Measurements from ENCODE around the gene REM2. TPM values are rescaled to one million over a fixed set of nuclear protein-coding genes. Genes with fewer than 3 reads are reported as not detected.
A peak's percentile ranks its signal among the peaks of the same experiment; 100 is the strongest.
"Not testable (repeated sequence)": the region's sequence is repeated elsewhere in the genome, so short reads cannot be mapped to it uniquely, and the experiment has no call there.

Gene REM2
- total and polyA plus RNA-seq, 4 experiments from 2014 or later: 0.55 to 4.6 (median 2.9) TPM

GRCh38 chr14:22854963-22855724 lies 27.9 kb upstream of the REM2 start:
- Mint-ChIP-seq H3K4me1 (peaks cover 12 to 29% (median 20%) of the 10 kb centered on the region in 4 donors), H3K36me3 (no peaks in the 10 kb centered on the region), H3K9me3 (peaks cover 0 to 2% (median 0%) of the 10 kb centered on the region in 8 donors), H3K27me3 (peaks cover 6 to 9% of the 10 kb centered on the region in 2 donors), H3K4me3 (peak overlapping the region in 1 of 8 donors; percentile 20), H3K27ac (no peak overlapping the region)
- no peaks in the 10 kb centered on the region for H3K36me3 ChIP-seq (ENCODE audit: insufficient read depth, low read length)
- H3K27me3 ChIP-seq (ENCODE audit: insufficient read depth, low read length): no peaks in the 10 kb centered on the region
- no peaks in the 10 kb centered on the region for H3K9me3 ChIP-seq (ENCODE audit: control insufficient read depth in 1 of 2, low read length in 2 of 2)
- intact Hi-C loops (cut with micrococcal nuclease): loop anchor here (5.0 kb wide), 1 partner anchor 653 kb away; no protein-coding TSS in a partner anchor
- peaks cover 24% of the 10 kb centered on the region for H3K4me1 ChIP-seq (ENCODE audit: insufficient read depth, low read length)
- ChIA-PET POLR2A (ENCODE audit: partially characterized antibody) (interaction anchor here (0.6 to 4.1 kb wide), 7 partner anchors 7 to 558 kb away, joined by 3 to 20 read pairs (median 4); partner anchors contain the start of gene LRP10), CTCF (ENCODE audit: partially characterized antibody) (interaction anchor here (0.6 to 19.6 kb wide), 26 partner anchors 9 to 1030 kb away, joined by 3 to 403 read pairs (median 4); partner anchors contain the start of genes DAD1, LRP10, MRPL52 and RBM23)
- H3K27ac ChIP-seq (ENCODE audit: low read depth, low read length): no peak overlapping the region
- no peak overlapping the region for H3K4me3 ChIP-seq (ENCODE audit: low read length in 2 of 2)
- DNase-seq: peak in 1 of 5 donors; percentile 18

GRCh38 chr14:22856428-22856827 lies 26.6 kb upstream of the REM2 start:
- Histone ChIP-seq H3K9me3 (ENCODE audit: control insufficient read depth in 1 of 2, low read length in 2 of 2) (no peaks in the 10 kb centered on the region), H3K36me3 (ENCODE audit: insufficient read depth, low read length) (no peaks in the 10 kb centered on the region), H3K4me1 (ENCODE audit: insufficient read depth, low read length) (peaks cover 24% of the 10 kb centered on the region), H3K4me3 (ENCODE audit: low read length in 2 of 2) (no peak overlapping the region), H3K27ac (ENCODE audit: low read depth, low read length) (no peak overlapping the region), H3K27me3 (ENCODE audit: insufficient read depth, low read length) (no peaks in the 10 kb centered on the region)
- Mint-ChIP-seq H3K4me1 (peaks cover 12 to 29% (median 20%) of the 10 kb centered on the region in 4 donors), H3K4me3 (no peak overlapping the region), H3K27me3 (peaks cover 7 to 9% of the 10 kb centered on the region in 2 donors), H3K36me3 (no peaks in the 10 kb centered on the region), H3K27ac (no peak overlapping the region), H3K9me3 (peaks cover 0 to 2% (median 0%) of the 10 kb centered on the region in 8 donors)
- ChIA-PET CTCF (ENCODE audit: partially characterized antibody) (interaction anchor here (1.3 to 19.6 kb wide), 6 partner anchors 16 to 853 kb away, joined by 3 to 403 read pairs (median 54); partner anchors contain the start of genes LRP10 and MRPL52), POLR2A (ENCODE audit: partially characterized antibody) (no interaction called here)
- intact Hi-C loops (cut with micrococcal nuclease): no loop called here
- DNase-seq: no peak

DNA sequence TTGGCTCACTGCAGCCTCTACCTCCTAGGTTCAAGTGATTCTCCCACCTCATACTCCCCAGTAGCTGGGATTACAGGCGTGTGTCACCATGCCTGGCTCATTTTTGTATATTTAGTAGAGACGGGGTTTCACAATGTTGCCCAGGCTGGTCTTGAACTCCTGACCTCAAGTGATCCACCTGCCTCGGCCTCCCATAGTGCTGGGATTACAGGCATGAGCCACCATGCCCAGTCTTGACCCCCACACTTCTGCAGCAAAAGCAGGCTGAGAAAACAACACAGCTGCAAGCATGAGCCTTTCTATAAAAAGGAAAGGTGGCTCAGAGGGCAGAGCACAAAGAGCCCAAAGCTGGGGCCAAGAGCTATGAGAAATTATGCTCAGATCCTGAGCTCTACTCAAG lies 22.6 kb upstream of the REM2 start:
- DNase-seq; H3K9me3 Mint-ChIP-seq; H3K27ac ChIP-seq (ENCODE audit: low read depth, low read length); H3K4me3 ChIP-seq (ENCODE audit: low read length in 2 of 2); H3K9me3 ChIP-seq (ENCODE audit: control insufficient read depth in 1 of 2, low read length in 2 of 2); H3K4me3 Mint-ChIP-seq; H3K36me3 Mint-ChIP-seq; intact Hi-C loops (cut with micrococcal nuclease); H3K36me3 ChIP-seq (ENCODE audit: insufficient read depth, low read length); H3K27me3 ChIP-seq (ENCODE audit: insufficient read depth, low read length); H3K27me3 Mint-ChIP-seq; H3K27ac Mint-ChIP-seq: not testable (repeated sequence)
- peaks cover 16% of the 10 kb centered on the region for H3K4me1 ChIP-seq (ENCODE audit: insufficient read depth, low read length)
- POLR2A ChIA-PET (ENCODE audit: partially characterized antibody): interaction anchor here (3.7 kb wide), 1 partner anchor 11 kb away, joined by 22 read pairs; the partner anchor contains the start of gene LRP10
- peaks cover 13 to 30% (median 19%) of the 10 kb centered on the region in 4 donors for H3K4me1 Mint-ChIP-seq
- CTCF ChIA-PET (ENCODE audit: partially characterized antibody): interaction anchor here (1.3 to 19.6 kb wide), 10 partner anchors 7 to 304 kb away, joined by 3 to 403 read pairs (median 8); partner anchors contain the start of genes LRP10 and MRPL52

DNA sequence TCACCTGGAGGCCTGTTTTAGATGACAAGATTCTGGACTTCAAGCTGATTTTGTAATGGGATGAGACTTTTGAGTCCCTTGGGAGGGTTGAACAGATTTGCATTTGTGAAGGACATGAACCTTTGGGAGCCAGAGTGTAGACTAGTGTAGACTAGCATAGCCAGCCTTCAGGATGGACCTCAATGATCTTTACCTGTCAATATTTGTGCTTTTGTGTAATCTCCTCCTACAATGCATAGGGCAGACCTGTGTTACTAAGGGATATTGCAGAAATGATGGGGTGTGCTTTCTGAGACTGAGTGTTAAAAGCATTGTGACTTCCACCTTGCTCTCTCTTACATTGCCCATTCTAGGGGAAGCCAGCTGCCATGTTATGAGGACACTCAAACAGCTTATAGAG lies 21.4 kb upstream of the REM2 start:
- Histone ChIP-seq H3K27ac (ENCODE audit: low read depth, low read length) (no peak overlapping the region), H3K9me3 (ENCODE audit: control insufficient read depth in 1 of 2, low read length in 2 of 2) (no peaks in the 10 kb centered on the region), H3K4me3 (ENCODE audit: low read length in 2 of 2) (no peak overlapping the region), H3K27me3 (ENCODE audit: insufficient read depth, low read length) (no peaks in the 10 kb centered on the region), H3K4me1 (ENCODE audit: insufficient read depth, low read length) (peaks cover 19% of the 10 kb centered on the region), H3K36me3 (ENCODE audit: insufficient read depth, low read length) (no peaks in the 10 kb centered on the region)
- CTCF ChIA-PET (ENCODE audit: partially characterized antibody): interaction anchor here (1.0 to 19.6 kb wide), 10 partner anchors 8 to 303 kb away, joined by 3 to 403 read pairs (median 5); partner anchors contain the start of genes LRP10, MRPL52 and RBM23
- POLR2A ChIA-PET (ENCODE audit: partially characterized antibody): interaction anchor here (0.5 to 1.8 kb wide), 4 partner anchors 10 to 290 kb away, joined by 3 to 13 read pairs (median 4); partner anchors contain the start of gene LRP10
- intact Hi-C loops (cut with micrococcal nuclease): no loop called here
- peaks cover 2 to 3% of the 10 kb centered on the region in 2 donors for H3K27me3 Mint-ChIP-seq
- peaks cover 0 to 2% (median 0%) of the 10 kb centered on the region in 8 donors for H3K9me3 Mint-ChIP-seq
- H3K36me3 Mint-ChIP-seq: no peaks in the 10 kb centered on the region
- H3K4me1 Mint-ChIP-seq: peaks cover 13 to 36% (median 21%) of the 10 kb centered on the region in 4 donors
- DNase-seq: no peak
- peak overlapping the region in 1 of 7 donors; percentile 59 for H3K27ac Mint-ChIP-seq
- H3K4me3 Mint-ChIP-seq: no peak overlapping the region

GRCh38 chr14:22864979-22865378 lies 18.0 kb upstream of the REM2 start:
- POLR2A ChIA-PET (ENCODE audit: partially characterized antibody): no interaction called here
- no peaks in the 10 kb centered on the region for H3K36me3 Mint-ChIP-seq
- Histone ChIP-seq H3K27me3 (ENCODE audit: insufficient read depth, low read length) (no peaks in the 10 kb centered on the region), H3K9me3 (ENCODE audit: control insufficient read depth in 1 of 2, low read length in 2 of 2) (no peaks in the 10 kb centered on the region), H3K36me3 (ENCODE audit: insufficient read depth, low read length) (no peaks in the 10 kb centered on the region), H3K4me1 (ENCODE audit: insufficient read depth, low read length) (peaks cover 11% of the 10 kb centered on the region), H3K4me3 (ENCODE audit: low read length in 2 of 2) (no peak overlapping the region), H3K27ac (ENCODE audit: low read depth, low read length) (no peak overlapping the region)
- H3K4me3 Mint-ChIP-seq: no peak overlapping the region
- peaks cover 0 to 2% of the 10 kb centered on the region in 2 donors for H3K27me3 Mint-ChIP-seq
- peaks cover 4 to 25% (median 11%) of the 10 kb centered on the region in 4 donors for H3K4me1 Mint-ChIP-seq
- CTCF ChIA-PET (ENCODE audit: partially characterized antibody): interaction anchor here (1.0 to 19.6 kb wide), 5 partner anchors 7 to 294 kb away, joined by 3 to 403 read pairs (median 58); partner anchors contain the start of genes LRP10 and MRPL52
- no peaks in the 10 kb centered on the region for H3K9me3 Mint-ChIP-seq
- peak overlapping the region in 3 of 7 donors; percentile 2 to 77 (median 34) for H3K27ac Mint-ChIP-seq
- intact Hi-C loops (cut with micrococcal nuclease): no loop called here
- DNase-seq: peak in 1 of 5 donors; percentile 5

GRCh38 chr14:22865424-22866405 lies 17.3 kb upstream of the REM2 start:
- intact Hi-C loops (cut with micrococcal nuclease): no loop called here
- peaks cover 19% of the 10 kb centered on the region for H3K4me1 ChIP-seq (ENCODE audit: insufficient read depth, low read length)
- no peaks in the 10 kb centered on the region for H3K36me3 ChIP-seq (ENCODE audit: insufficient read depth, low read length)
- POLR2A ChIA-PET (ENCODE audit: partially characterized antibody): no interaction called here
- H3K27me3 Mint-ChIP-seq: peaks cover 0 to 2% of the 10 kb centered on the region in 2 donors
- no peaks in the 10 kb centered on the region for H3K9me3 ChIP-seq (ENCODE audit: control insufficient read depth in 1 of 2, low read length in 2 of 2)
- no peak overlapping the region for H3K27ac ChIP-seq (ENCODE audit: low read depth, low read length)
- no peak overlapping the region for H3K4me3 ChIP-seq (ENCODE audit: low read length in 2 of 2)
- H3K4me1 Mint-ChIP-seq: peaks cover 9 to 32% (median 16%) of the 10 kb centered on the region in 4 donors
- H3K27me3 ChIP-seq (ENCODE audit: insufficient read depth, low read length): no peaks in the 10 kb centered on the region
- CTCF ChIA-PET (ENCODE audit: partially characterized antibody): interaction anchor here (1.0 to 19.6 kb wide), 6 partner anchors 12 to 295 kb away, joined by 3 to 403 read pairs (median 5); partner anchors contain the start of gene MRPL52
- H3K4me3 Mint-ChIP-seq: no peak overlapping the region
- H3K9me3 Mint-ChIP-seq: no peaks in the 10 kb centered on the region
- H3K36me3 Mint-ChIP-seq: no peaks in the 10 kb centered on the region
- DNase-seq: peak in 1 of 5 donors; percentile 9
- peak overlapping the region in 2 of 7 donors; percentile 77 to 87 for H3K27ac Mint-ChIP-seq
